22Rv1 (cell line): Measurements from ENCODE around the gene TRNP1.

Source experiments
- CTCF ChIP-seq: fragments of 450-650 bp; IDR thresholded peaks from 2 replicates; pipeline ENCODE4 v1.5.1; 2017; ENCODE audit warnings: mild to moderate bottlenecking
- ZFX ChIP-seq: fragments of 450-650 bp; IDR thresholded peaks from 2 replicates; pipeline ENCODE4 v1.6.1; 2017; ENCODE audit warnings: antibody characterized with exemption, borderline replicate concordance

- TF ChIP-seq CTCF (no peak), ZFX (no peak)
Observed at GRCh38 chr1:27001570-27002360, 8.3 kb downstream of the TRNP1 start.
